ENCODE results near the gene RPS6KA5. TPM values are rescaled to one million over a fixed set of nuclear protein-coding genes. Genes with fewer than 3 reads are reported as not detected.
A peak's percentile ranks its signal among the peaks of the same experiment; 100 is the strongest.
"Not testable (repeated sequence)": the region's sequence is repeated elsewhere in the genome, so short reads cannot be mapped to it uniquely, and the experiment has no call there.

RPS6KA5 gene
- total RNA-seq, 1 experiment from 2014 or later = 3.8 TPM

DNA sequence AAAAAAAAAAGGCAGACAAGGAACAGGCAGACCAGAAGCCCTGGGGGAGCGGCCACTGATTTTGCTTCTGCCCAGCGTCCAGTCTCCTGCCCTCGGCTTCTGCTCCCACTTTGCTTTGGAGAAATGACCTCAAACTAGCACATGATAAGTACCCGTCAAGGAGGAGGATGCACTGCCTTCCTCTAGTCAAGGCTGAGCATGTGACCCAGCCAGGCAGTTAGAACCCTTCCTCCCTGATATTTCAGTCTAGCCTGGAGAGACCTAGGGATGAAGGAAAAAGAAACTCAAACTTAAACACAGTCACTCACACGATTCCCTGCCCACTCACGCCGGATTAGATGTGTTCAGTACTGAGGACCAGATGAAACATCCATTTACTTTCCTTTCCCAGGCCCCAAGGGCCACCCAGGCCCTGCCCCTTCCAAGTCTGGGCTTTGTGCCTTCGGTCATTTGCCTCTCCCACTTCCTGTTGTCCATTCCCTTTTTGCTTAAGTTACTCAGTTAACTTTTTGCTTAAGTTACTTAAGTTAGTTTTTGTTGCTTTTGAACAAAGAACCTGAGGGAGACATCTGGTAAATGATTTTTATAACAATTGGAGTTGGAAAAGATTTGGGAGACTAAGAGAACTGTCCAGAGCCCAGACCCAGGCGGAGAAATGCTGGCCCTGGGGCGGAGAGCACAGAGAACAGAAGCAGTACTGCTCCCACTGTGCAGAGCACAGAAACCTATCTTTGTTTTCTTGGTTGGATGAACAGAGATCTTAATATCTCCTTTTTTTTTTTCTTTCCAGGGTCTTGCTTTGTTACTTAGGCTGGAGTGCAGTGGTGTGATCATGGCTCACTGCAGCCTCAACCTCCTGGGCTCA is 221.2 kb downstream of the RPS6KA5 start:
- no peak overlapping the region for H2BK15ac ChIP-seq (ENCODE audit: low read depth, low read length)
- Mint-ChIP-seq H3K27ac (peak overlapping the region in 1 of 3 experiments; percentile 1; a peak in 2 of 7 replicates), H3K9me3 (peaks cover 0 to 2% of the 10 kb centered on the region in 2 experiments; a peak in 1 of 5 replicates), H3K27me3 (ENCODE audit: low read depth) (peaks cover 3% of the 10 kb centered on the region), H3K36me3 (ENCODE audit: insufficient read depth in 1 of 3, low read depth in 3 of 3) (no peaks in the 10 kb centered on the region), H3K4me1 (no peaks in the 10 kb centered on the region), H3K4me3 (no peak overlapping the region)
- H3K4ac ChIP-seq (ENCODE audit: low read depth, low read length) = no peak overlapping the region
- no peak overlapping the region for H3K23ac ChIP-seq (ENCODE audit: insufficient read length, low read depth, low read length)
- H3K79me2 ChIP-seq (ENCODE audit: insufficient read depth, low read length) = no peaks in the 10 kb centered on the region
- H2AK5ac ChIP-seq (ENCODE audit: insufficient read length, low read length) = no peak overlapping the region
- H4K5ac ChIP-seq (ENCODE audit: insufficient read length, low read depth, low read length) = no peak overlapping the region
- no peaks in the 10 kb centered on the region for H4K20me1 ChIP-seq (ENCODE audit: control insufficient read depth, insufficient read depth, insufficient read length)
- H2BK20ac ChIP-seq (ENCODE audit: low read depth, low read length, poor library complexity, severe bottlenecking) = no peak overlapping the region
- H3K79me1 ChIP-seq (ENCODE audit: insufficient read depth, low read depth, low read length, poor library complexity, severe bottlenecking) = no peaks in the 10 kb centered on the region
- no peak overlapping the region for H2AFZ ChIP-seq (ENCODE audit: low read length)
- H3K23me2 ChIP-seq (ENCODE audit: insufficient read length, low read depth, low read length, poor library complexity, severe bottlenecking) = no peaks in the 10 kb centered on the region
- TF ChIP-seq, protein P1, sequence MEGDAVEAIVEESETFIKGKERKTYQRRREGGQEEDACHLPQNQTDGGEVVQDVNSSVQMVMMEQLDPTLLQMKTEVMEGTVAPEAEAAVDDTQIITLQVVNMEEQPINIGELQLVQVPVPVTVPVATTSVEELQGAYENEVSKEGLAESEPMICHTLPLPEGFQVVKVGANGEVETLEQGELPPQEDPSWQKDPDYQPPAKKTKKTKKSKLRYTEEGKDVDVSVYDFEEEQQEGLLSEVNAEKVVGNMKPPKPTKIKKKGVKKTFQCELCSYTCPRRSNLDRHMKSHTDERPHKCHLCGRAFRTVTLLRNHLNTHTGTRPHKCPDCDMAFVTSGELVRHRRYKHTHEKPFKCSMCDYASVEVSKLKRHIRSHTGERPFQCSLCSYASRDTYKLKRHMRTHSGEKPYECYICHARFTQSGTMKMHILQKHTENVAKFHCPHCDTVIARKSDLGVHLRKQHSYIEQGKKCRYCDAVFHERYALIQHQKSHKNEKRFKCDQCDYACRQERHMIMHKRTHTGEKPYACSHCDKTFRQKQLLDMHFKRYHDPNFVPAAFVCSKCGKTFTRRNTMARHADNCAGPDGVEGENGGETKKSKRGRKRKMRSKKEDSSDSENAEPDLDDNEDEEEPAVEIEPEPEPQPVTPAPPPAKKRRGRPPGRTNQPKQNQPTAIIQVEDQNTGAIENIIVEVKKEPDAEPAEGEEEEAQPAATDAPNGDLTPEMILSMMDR (conservative IDR thresholded peaks at IDR 0.05) = no peak
- no peak overlapping the region for H4K8ac ChIP-seq (replicated peaks; ENCODE audit: insufficient read length, low read depth, low read length)
- H3T11ph ChIP-seq (ENCODE audit: low read length) = no peak overlapping the region
- H3K56ac ChIP-seq (ENCODE audit: insufficient read length, low read depth, low read length) = no peak overlapping the region
- no peak overlapping the region for H3K4me2 ChIP-seq (ENCODE audit: insufficient read depth, insufficient read length, low read length)
- H2BK120ac ChIP-seq (ENCODE audit: low read depth, low read length, poor library complexity, severe bottlenecking) = no peak overlapping the region
- no peaks in the 10 kb centered on the region for H3K4me1 ChIP-seq (ENCODE audit: insufficient read depth, low read length)
- H3K27ac ChIP-seq (ENCODE audit: insufficient read length, low read depth, low read length) = no peak overlapping the region
- H2BK12ac ChIP-seq (ENCODE audit: insufficient read length, low read depth, low read length) = no peak overlapping the region
- no peaks in the 10 kb centered on the region for H3K9me3 ChIP-seq (ENCODE audit: control insufficient read depth, low read depth, low read length)
- no peak overlapping the region for H2BK5ac ChIP-seq (ENCODE audit: insufficient read length, low read length)
- H3K27me3 ChIP-seq (ENCODE audit: insufficient read depth, low read length) = no peaks in the 10 kb centered on the region
- H3K9ac ChIP-seq (ENCODE audit: extremely low read depth, insufficient read length, low read length) = no peak overlapping the region
- H4K91ac ChIP-seq (ENCODE audit: insufficient read length, low read depth, low read length) = no peak overlapping the region
- no peak overlapping the region for H3K18ac ChIP-seq (ENCODE audit: insufficient read length, low read depth, low read length)
- DNase-seq = no peak
- WGBS (ENCODE audit: extremely low coverage, insufficient read length, low lambda C conversion rate) = no CpG with 5 or more reads among the region's 10 CpGs
- H3K14ac ChIP-seq (ENCODE audit: insufficient read depth, low read length) = no peak overlapping the region

DNA sequence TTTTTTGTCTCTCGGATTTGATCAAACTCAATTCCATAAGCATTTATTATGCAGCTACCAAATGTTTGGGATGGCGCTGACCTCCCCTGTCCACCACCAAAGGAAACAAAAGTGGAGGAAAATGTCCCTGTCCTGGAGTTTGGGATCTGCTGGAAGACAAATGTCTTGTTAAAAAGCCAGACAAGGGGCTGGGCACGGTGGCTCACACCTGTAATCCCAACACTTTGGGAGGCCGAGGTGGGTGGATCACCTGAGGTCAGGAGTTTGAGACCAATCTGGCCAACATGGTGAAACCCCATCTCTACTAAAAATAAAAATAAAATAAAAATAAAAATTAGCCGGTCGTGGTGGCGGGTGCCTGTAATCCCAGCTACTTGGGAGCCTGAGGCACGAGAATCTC is 221.9 kb downstream of the RPS6KA5 start:
- not testable (repeated sequence) for H3K23me2 ChIP-seq (ENCODE audit: insufficient read length, low read depth, low read length, poor library complexity, severe bottlenecking); H3K27ac ChIP-seq (ENCODE audit: insufficient read length, low read depth, low read length); H3K27me3 ChIP-seq (ENCODE audit: insufficient read depth, low read length); H3K4me1 Mint-ChIP-seq; H3K18ac ChIP-seq (ENCODE audit: insufficient read length, low read depth, low read length); H2BK5ac ChIP-seq (ENCODE audit: insufficient read length, low read length); H2BK15ac ChIP-seq (ENCODE audit: low read depth, low read length); H2BK20ac ChIP-seq (ENCODE audit: low read depth, low read length, poor library complexity, severe bottlenecking); H3T11ph ChIP-seq (ENCODE audit: low read length); H4K20me1 ChIP-seq (ENCODE audit: control insufficient read depth, insufficient read depth, insufficient read length); H3K14ac ChIP-seq (ENCODE audit: insufficient read depth, low read length); H3K9me3 Mint-ChIP-seq; H3K4me1 ChIP-seq (ENCODE audit: insufficient read depth, low read length); H3K23ac ChIP-seq (ENCODE audit: insufficient read length, low read depth, low read length); H2AK5ac ChIP-seq (ENCODE audit: insufficient read length, low read length); H4K5ac ChIP-seq (ENCODE audit: insufficient read length, low read depth, low read length); H2BK120ac ChIP-seq (ENCODE audit: low read depth, low read length, poor library complexity, severe bottlenecking); H3K79me2 ChIP-seq (ENCODE audit: insufficient read depth, low read length); H3K4me2 ChIP-seq (ENCODE audit: insufficient read depth, insufficient read length, low read length); H2AFZ ChIP-seq (ENCODE audit: low read length); H4K91ac ChIP-seq (ENCODE audit: insufficient read length, low read depth, low read length); H3K79me1 ChIP-seq (ENCODE audit: insufficient read depth, low read depth, low read length, poor library complexity, severe bottlenecking); H3K4ac ChIP-seq (ENCODE audit: low read depth, low read length); H2BK12ac ChIP-seq (ENCODE audit: insufficient read length, low read depth, low read length); H4K8ac ChIP-seq (replicated peaks; ENCODE audit: insufficient read length, low read depth, low read length); H3K4me3 Mint-ChIP-seq; H3K36me3 Mint-ChIP-seq (ENCODE audit: insufficient read depth in 1 of 3, low read depth in 3 of 3); DNase-seq; H3K9me3 ChIP-seq (ENCODE audit: control insufficient read depth, low read depth, low read length); H3K27ac Mint-ChIP-seq; H3K9ac ChIP-seq (ENCODE audit: extremely low read depth, insufficient read length, low read length); H3K56ac ChIP-seq (ENCODE audit: insufficient read length, low read depth, low read length); H3K27me3 Mint-ChIP-seq (ENCODE audit: low read depth)
- no CpG with 5 or more reads among the region's 8 CpGs for WGBS (ENCODE audit: extremely low coverage, insufficient read length, low lambda C conversion rate)
